HG03342 (cell line): ENCODE measurements around the gene BTBD9.

ENCODE experiments used
- ATAC-seq: cut with Tn5 transposase; IDR thresholded peaks from one replicate; pipeline ENCODE4 v1.9.1; 2021; ENCODE audit warnings: mild to moderate bottlenecking, moderate library complexity; ENCODE audit not compliant: unreplicated experiment

BTBD9 gene

DNA sequence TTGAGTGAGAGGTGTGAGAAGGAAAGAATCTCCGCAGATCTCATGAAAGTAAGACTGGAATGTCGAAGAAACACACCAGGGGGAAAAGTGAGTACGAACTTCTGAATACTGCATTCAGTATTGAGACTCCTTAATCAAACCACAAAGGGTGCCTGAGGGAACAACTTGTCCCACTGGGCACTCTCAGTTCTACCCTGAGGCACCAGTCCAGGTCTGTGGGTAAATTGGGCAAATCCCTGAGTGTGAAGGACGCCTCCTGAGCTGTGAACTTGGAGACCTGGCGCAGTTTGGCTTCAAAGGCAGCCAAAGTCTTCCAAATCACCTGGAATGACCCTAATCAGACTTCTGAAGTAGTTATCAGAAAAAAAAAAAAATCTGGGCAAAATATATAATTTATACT is 329.7 kb downstream of the BTBD9 start:
- ATAC-seq = no peak

DNA sequence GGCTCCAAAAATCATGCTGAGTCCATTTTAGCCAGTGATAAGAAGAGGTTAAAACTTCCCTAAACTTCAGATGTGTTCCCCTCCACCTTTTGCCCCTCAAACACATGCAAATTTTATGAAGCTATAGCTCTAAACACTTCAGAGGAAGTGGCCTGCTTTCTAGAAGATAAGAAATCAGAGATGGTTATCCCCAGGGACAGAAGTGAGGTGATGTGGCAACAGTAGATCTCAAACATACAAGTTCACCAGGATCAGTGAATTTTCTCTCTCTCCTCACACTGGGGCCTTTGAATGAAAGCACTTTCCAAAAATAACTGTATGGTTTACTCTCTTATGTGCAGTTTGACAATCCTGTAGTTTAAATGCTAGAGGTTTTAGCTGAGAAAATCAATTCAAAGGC is 332.0 kb downstream of the BTBD9 start:
- peak; percentile 66 for ATAC-seq

DNA sequence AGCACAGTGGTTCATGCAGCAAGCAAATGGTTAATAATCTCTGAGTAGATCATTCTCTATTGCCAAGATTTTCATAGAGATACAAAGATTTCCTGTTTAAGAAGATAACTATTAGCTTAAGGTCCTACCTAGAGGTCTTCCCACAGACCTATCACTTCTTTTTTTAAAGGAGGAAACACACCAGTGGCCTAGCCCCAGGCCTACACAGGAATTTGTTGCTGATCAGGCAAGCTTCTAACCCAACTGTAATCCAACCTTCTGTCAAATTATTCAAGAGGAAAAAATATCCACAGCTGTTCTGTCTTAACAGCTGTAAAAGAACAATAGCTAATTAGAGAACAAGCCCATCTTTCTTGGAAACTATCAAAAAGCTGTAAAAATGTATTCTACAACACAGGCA is 332.8 kb downstream of the BTBD9 start:
- no peak for ATAC-seq

DNA sequence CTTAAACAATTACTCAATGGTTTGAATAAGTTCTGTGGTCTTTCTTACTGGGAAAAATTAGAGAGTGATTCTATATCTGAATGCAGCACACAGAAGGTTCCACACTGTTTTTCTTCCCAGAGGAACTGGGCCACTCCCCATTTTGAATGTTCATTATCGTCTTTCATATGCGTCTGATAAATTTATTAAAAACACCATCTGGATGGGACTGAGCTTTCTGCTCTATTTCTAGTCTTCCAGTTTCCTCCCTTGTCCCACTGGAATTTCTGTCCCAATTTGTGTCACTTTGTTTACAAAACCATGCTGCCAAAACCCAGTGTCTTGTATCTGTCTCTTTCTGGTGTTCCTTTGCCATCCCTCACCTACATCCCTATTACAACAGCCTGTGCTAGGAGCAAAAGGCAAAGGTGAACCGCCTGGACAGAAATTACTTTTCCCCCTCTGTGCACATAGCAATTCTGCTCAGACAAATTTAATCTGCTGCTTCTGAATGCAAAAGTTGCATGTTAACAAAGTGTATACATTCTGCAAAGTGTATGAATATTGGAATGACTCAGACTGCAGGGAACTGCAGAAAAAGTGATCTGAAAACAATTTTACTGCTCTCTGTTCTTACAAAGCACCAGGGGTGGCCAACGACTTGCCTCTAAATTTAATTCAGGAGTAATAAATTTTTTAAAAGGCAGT is 333.6 kb downstream of the BTBD9 start:
- no peak for ATAC-seq

- no peak for ATAC-seq
Measured at GRCh38 chr6:38302838-38303237, 336.9 kb downstream of the BTBD9 start.

DNA sequence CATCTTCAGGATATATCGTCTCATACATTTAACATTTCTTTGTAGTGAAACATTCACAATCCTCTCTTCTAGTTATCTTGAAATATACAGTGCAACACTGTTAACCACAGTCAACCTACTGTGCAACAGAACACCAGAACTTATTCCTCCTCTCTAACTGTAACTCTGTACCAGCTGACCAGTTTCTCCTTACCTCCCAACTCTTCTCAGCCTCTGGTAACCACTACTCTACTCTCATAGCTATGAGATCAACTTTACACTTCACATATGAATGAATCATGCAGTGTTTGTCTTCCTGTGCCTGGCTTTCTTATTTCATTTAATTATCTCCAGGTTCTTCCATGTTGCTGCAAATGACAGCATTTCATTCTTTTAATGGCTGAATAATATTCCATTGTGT is 337.6 kb downstream of the BTBD9 start:
- ATAC-seq = no peak

GRCh38 chr6:38290133-38290799 is 349.5 kb downstream of the BTBD9 start:
- no peak for ATAC-seq

GRCh38 chr6:38287487-38287886 is 352.2 kb downstream of the BTBD9 start:
- ATAC-seq = no peak

DNA sequence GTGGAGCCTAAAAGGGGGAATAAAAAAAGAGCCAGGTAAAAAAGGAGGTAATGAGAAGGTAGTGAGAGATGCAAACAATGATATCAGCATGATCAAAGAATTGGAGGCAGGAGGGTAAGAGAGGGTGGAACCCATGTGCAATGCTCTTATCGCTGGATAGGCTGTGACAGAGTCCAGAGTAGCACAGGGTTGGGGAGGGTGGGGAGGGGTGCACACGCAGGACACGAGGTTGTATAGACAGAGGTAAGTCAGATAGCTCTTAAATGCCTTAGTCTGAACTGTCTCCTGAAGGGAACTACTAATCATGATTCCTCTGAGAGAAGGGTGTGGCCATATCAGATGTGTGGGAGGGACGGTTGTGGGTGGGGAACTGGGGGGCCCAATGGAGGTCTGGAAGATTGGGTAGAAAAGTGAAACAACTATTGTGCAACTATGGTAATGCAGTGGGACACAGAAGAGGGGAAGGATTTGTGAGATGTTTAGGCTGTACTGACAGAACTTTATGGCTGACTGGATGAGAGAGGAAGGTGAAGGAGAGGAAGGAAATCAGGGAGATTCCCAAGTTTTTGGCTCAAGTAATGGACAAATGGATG is 354.8 kb downstream of the BTBD9 start:
- no peak for ATAC-seq

GRCh38 chr6:38283734-38284362 is 355.9 kb downstream of the BTBD9 start:
- ATAC-seq = no peak

GRCh38 chr6:38282911-38283310 is 356.8 kb downstream of the BTBD9 start:
- no peak for ATAC-seq

DNA sequence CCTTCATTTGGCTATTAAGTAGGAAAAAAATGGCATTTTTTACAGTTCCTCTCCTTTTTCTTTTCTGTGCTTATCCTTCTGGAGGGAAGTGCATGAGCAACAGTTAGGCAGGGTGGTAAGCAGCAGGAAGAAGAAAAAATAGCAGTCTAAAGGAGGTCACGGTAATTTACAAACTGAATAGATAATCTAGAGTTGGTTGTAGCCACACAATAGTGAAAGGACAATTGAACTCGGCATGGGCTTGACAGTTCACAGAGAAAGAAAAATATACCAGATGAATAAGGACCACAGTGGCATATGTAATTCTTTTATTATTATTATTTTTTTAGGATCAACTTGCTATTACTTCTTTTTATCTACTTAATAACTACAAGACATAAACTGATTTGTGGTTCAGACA is 358.6 kb downstream of the BTBD9 start:
- no peak for ATAC-seq

GRCh38 chr6:38279963-38280588 is 359.7 kb downstream of the BTBD9 start:
- no peak for ATAC-seq

DNA sequence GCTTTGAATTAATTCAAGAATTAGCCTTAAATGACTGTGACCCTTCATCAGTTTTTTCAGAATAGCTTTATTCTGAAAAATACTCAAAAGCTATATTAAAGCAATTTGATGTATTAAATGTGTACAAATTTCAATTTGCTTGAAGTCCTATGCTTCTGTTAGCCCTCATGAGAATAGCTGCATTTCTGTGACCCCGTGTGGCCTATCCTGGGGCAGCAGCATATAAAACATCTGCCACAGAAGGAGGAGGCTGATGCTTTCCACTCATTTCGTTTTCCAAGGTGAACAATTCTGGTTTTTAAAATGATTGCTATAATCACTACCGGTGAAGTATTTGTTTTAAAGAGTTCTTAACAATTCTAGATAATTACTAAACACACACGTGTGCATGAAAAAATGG is 360.3 kb downstream of the BTBD9 start:
- no peak for ATAC-seq

DNA sequence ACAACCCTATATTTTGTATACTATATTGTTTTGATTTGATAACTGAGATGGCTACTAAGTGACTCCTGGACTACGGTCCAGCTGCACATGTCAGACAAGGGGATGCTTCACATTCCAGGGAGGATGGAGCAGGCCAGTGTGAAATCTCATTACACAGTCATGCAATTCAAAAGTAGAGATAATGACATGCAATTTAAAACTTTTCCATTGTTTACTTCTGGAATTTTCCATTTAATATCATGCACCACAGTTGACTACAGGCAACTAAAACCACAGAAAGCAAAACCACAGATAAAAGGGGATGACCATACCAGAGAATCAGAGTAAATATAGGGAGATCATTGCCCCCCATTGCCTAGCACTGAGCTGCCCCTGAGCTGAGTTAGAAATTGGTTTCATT is 366.4 kb downstream of the BTBD9 start:
- ATAC-seq = no peak

- ATAC-seq = no peak
Measured at GRCh38 chr6:38272222-38272621, 367.5 kb downstream of the BTBD9 start.

DNA sequence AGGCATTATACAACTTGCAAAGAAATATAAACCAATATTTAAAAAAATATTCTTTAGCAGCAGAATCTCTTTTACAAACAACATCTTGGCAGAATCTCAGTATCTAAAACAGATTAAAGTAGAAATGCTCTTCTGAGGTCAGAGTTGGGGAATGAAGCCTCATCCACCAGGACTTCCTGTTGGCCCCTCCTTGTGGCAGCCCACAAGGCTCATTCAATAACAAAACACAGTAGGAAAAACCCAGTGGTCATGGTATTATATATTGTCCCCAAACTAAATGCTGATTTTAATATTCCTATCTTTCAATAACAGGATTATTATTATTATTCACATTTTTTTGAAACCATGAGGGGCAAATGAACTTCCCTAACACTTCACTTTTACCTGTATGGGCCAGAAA is 368.6 kb downstream of the BTBD9 start:
- no peak for ATAC-seq

DNA sequence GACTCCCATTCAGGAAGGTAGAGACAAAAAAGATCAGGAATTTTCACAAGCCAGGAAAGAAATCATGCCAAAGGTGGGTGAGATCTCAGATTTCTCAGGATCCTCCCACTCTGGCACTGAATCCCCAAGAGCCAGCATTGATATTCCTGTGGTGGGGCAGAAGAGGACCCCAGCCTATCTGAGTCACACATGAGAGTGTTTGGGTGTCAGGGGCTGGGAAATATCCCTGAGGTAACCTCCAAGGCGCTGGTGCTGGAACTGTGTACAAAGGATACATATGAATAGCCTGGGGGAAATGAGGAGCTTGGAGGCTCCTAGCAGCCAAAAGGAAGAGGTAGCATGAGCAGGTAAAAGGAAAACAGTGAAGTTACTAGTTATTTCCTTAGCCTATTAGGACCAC is 369.4 kb downstream of the BTBD9 start:
- ATAC-seq = no peak

DNA sequence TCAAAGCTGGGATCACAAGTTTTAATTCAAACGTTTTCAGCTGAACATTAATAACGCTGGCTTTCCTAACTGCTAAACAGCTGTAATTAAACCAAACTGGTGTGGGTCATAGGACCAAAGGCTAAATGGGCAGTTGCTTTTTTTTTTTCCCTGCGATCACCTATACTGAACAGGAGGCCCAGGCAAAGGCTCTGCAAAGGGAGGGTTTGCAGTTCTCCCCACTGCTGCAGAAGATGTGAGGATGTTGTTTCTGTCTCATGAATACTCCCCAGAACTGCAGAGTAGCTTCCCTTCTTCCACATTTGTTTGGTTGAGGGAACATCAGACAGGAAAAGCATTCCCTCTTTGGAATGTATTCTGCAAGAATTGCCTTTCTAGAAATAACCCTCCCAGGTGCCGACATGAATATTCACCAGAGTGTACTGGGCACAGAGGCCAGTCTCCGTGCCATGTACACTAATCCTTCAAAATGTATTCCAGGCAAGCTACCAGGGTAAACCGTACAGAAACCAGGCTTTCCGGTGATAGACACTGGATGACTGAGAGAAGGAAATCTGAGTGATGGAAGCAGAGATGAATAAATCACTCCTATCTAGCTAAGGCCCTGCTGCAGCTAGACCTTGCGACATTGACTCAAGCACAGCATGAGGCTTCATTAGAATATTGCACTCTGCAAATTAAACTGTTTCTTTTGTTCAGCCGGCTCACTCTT is 370.1 kb downstream of the BTBD9 start:
- ATAC-seq = no peak

DNA sequence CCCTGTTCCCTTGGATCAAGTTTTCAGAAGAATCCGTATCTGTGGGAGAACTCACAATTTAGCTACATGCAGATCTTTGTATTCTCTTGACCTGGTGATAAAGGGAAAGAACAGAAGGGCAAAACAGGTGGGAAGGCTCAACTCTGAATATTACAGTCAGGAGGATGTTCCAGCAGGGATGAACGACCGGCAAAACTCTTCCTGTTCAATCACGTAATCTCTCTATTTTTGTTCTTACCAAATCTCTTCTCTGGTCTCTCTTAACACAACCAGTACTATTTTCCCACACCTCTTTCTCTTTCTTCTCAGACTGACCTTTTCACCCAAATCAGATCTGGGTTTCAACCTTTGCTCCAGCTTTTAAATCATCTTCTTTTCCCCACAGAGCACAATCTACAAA is 371.4 kb downstream of the BTBD9 start:
- no peak for ATAC-seq

DNA sequence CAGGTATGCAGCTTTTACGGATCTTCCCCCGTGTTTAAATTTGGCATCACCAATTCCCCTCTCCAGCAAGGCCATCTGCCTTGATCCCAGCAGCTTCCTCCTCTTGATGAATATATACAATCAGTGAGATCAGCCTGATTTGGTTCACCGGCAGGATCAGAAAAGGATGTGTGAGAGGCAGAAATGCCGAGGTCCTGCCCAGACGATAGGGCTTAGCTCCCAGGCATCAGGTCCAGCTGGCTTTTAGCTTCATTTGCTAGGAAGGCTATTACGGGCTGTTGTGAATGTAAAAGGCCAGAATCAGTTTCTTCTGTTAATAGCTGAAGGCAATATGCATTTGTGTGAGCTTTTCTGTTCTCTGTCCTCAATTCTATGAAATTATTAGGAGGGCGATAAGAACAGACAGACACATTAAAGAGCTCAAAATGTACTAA is 372.8 kb downstream of the BTBD9 start:
- ATAC-seq = no peak
